ENCODE measurements around the gene EFNA3. TPM values are rescaled to one million over a fixed set of nuclear protein-coding genes. Genes with fewer than 3 reads are reported as not detected.

Gene EFNA3
- total and polyA plus RNA-seq, 9 of the 15 experiments (the other 6 are each of a cell fraction or from before 2014, with no cell fraction given): 0.59 to 7.9 (median 4.7) TPM

DNA sequence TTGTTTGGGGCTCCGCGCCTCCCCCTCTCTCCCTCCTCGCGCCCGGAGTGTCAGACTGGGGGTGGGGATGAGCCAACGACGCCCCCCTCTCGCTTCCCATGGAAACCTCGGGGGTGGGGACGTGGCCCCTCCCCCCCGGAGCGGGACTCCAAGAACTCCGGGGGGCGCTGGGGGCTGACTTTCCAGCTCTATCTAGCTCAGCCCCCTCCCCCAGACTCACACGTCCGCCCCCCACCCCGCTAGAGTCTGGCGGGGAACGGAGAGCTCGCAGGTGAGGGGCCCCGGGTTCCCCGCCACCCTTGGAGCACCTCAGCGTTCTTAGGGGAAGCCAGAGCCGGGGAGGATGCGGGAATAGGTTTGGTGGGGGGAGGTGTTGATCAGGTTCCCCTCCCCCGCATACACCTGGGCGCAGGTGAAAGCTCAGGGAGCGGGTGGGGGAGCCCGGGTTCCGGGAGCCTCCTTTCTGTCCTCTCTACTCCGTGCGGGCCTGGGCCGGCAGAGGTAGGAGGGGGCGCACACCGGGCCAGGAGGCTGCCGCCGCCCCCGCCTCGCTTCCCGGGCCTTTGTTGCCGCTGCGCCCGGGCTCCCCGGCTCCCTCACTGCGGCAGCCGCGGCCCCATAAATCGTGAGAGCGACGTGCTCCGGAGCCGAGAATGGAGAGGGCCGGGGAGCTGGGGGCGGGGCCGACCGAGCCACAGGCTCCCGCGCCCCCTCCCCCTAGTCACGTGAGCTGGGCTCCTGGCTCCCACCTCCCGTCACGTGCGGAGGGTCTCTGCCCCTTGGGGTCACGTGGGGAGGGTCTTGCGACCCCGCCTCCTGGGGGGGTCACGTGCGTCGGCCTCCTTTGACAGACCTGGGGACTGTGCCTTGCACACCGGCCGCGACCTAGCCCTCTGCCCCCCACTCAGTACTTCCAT, 1.9 kb downstream of the EFNA3 start (continued):
- TF ChIP-seq REST (IDR thresholded peaks at IDR 0.05; ENCODE audit: borderline replicate concordance) (peak; percentile 66), REST (CRISPR knock-in tag; IDR thresholded peaks at IDR 0.05; ENCODE audit: low read depth) (0 out of 2 replicates have a peak, but pooled peaks have one; percentile 21), E2F6 (IDR thresholded peaks at IDR 0.05; ENCODE audit: borderline replicate concordance in 1 of 2, extremely low read depth in 1 of 2, insufficient read depth in 1 of 2, insufficient read length in 1 of 2, low read depth in 1 of 2, low read length in 1 of 2, poor library complexity in 1 of 2, severe bottlenecking in 1 of 2) (peak in 1 of 2 experiments; percentile 83), YBX1 (IDR thresholded peaks at IDR 0.05) (no peak), ZNF583 (CRISPR knock-in tag; IDR thresholded peaks at IDR 0.05) (0 out of 2 replicates have a peak, but pooled peaks have one; percentile 54), CBX1 (IDR thresholded peaks at IDR 0.05; ENCODE audit: low read depth) (peak; percentile 49; the same call in 1 of the 2 replicates), ZNF239 (CRISPR knock-in tag; IDR thresholded peaks at IDR 0.05) (no peak), ETV6 (IDR thresholded peaks at IDR 0.05; ENCODE audit: borderline replicate concordance in 1 of 2, low read depth in 2 of 2, low read length in 1 of 2) (no peak), ETV6 (CRISPR knock-in tag; IDR thresholded peaks at IDR 0.05; ENCODE audit: borderline replicate concordance) (0 out of 2 replicates have a peak, but pooled peaks have one; percentile 77), KAT7 (CRISPR knock-in tag; IDR thresholded peaks at IDR 0.05; ENCODE audit: borderline replicate concordance) (0 out of 2 replicates have a peak, but pooled peaks have one; percentile 78), SLC30A9 (CRISPR knock-in tag; IDR thresholded peaks at IDR 0.05) (no peak), CBFA2T2 (conservative IDR thresholded peaks at IDR 0.05) (peak; percentile 77), MAZ (CRISPR knock-in tag; conservative IDR thresholded peaks at IDR 0.05 in 1 of 2, IDR thresholded peaks at IDR 0.05 in 1 of 2) (peak; percentile 20 to 64; a peak in 2 of 4 replicates), UBTF (IDR thresholded peaks at IDR 0.05; ENCODE audit: borderline replicate concordance in 1 of 2, low read depth in 2 of 2, low read length in 2 of 2) (peak; percentile 67 to 74; a peak in 2 of 4 replicates)
